Measurements from ENCODE around the gene SPDYA.
"Not testable (repeated sequence)": the region's sequence is repeated elsewhere in the genome, so short reads cannot be mapped to it uniquely, and the experiment has no call there.

SPDYA gene

GRCh38 chr2:28779001-28779400 lies 31.6 kb upstream of the SPDYA start:
- Histone ChIP-seq H3K27ac (ENCODE audit: low read depth in 2 of 2, low read length in 2 of 2) (no peak overlapping the region), H3K9me3 (ENCODE audit: control insufficient read depth in 2 of 2, low read length in 2 of 2) (no peaks in the 10 kb centered on the region), H3K4me3 (ENCODE audit: low read length in 2 of 2) (no peak overlapping the region), H3K4me1 (ENCODE audit: control insufficient read depth in 2 of 2, insufficient read depth in 2 of 2, low read length in 2 of 2) (no peaks in the 10 kb centered on the region), H3K9ac (ENCODE audit: low read depth in 1 of 2, low read length in 2 of 2) (no peak overlapping the region), H3K27me3 (ENCODE audit: control insufficient read depth in 2 of 2, insufficient read depth in 2 of 2, low read length in 2 of 2) (no peaks in the 10 kb centered on the region), H3K36me3 (ENCODE audit: control insufficient read depth in 2 of 2, insufficient read depth in 2 of 2, low read length in 2 of 2) (peaks cover 45 to 50% of the 10 kb centered on the region in 2 donors)

GRCh38 chr2:28780496-28780895 lies 30.1 kb upstream of the SPDYA start:
- Histone ChIP-seq H3K9me3 (ENCODE audit: control insufficient read depth in 2 of 2, low read length in 2 of 2) (no peaks in the 10 kb centered on the region), H3K27ac (ENCODE audit: low read depth in 2 of 2, low read length in 2 of 2) (no peak overlapping the region), H3K27me3 (ENCODE audit: control insufficient read depth in 2 of 2, insufficient read depth in 2 of 2, low read length in 2 of 2) (no peaks in the 10 kb centered on the region), H3K4me3 (ENCODE audit: low read length in 2 of 2) (no peak overlapping the region), H3K9ac (ENCODE audit: low read depth in 1 of 2, low read length in 2 of 2) (no peak overlapping the region), H3K4me1 (ENCODE audit: control insufficient read depth in 2 of 2, insufficient read depth in 2 of 2, low read length in 2 of 2) (no peaks in the 10 kb centered on the region), H3K36me3 (ENCODE audit: control insufficient read depth in 2 of 2, insufficient read depth in 2 of 2, low read length in 2 of 2) (peaks cover 49 to 53% of the 10 kb centered on the region in 2 donors)

GRCh38 chr2:28782423-28782822 lies 28.2 kb upstream of the SPDYA start:
- no peaks in the 10 kb centered on the region for H3K27me3 ChIP-seq (ENCODE audit: control insufficient read depth in 2 of 2, insufficient read depth in 2 of 2, low read length in 2 of 2)
- peaks cover 54 to 59% of the 10 kb centered on the region in 2 donors for H3K36me3 ChIP-seq (ENCODE audit: control insufficient read depth in 2 of 2, insufficient read depth in 2 of 2, low read length in 2 of 2)
- no peaks in the 10 kb centered on the region for H3K9me3 ChIP-seq (ENCODE audit: control insufficient read depth in 2 of 2, low read length in 2 of 2)
- H3K4me3 ChIP-seq (ENCODE audit: low read length in 2 of 2): no peak overlapping the region
- no peak overlapping the region for H3K27ac ChIP-seq (ENCODE audit: low read depth in 2 of 2, low read length in 2 of 2)
- H3K9ac ChIP-seq (ENCODE audit: low read depth in 1 of 2, low read length in 2 of 2): no peak overlapping the region
- H3K4me1 ChIP-seq (ENCODE audit: control insufficient read depth in 2 of 2, insufficient read depth in 2 of 2, low read length in 2 of 2): no peaks in the 10 kb centered on the region

- not testable (repeated sequence) for H3K27ac ChIP-seq (ENCODE audit: low read depth in 2 of 2, low read length in 2 of 2); H3K9ac ChIP-seq (ENCODE audit: low read depth in 1 of 2, low read length in 2 of 2); H3K27me3 ChIP-seq (ENCODE audit: control insufficient read depth in 2 of 2, insufficient read depth in 2 of 2, low read length in 2 of 2); H3K4me1 ChIP-seq (ENCODE audit: control insufficient read depth in 2 of 2, insufficient read depth in 2 of 2, low read length in 2 of 2); H3K4me3 ChIP-seq (ENCODE audit: low read length in 2 of 2); H3K9me3 ChIP-seq (ENCODE audit: control insufficient read depth in 2 of 2, low read length in 2 of 2)
- peaks cover 52 to 63% of the 10 kb centered on the region in 2 donors for H3K36me3 ChIP-seq (ENCODE audit: control insufficient read depth in 2 of 2, insufficient read depth in 2 of 2, low read length in 2 of 2)
Measured at GRCh38 chr2:28784570-28784969, 26.1 kb upstream of the SPDYA start.

- H3K36me3 ChIP-seq (ENCODE audit: control insufficient read depth in 2 of 2, insufficient read depth in 2 of 2, low read length in 2 of 2): peaks cover 47 to 51% of the 10 kb centered on the region in 2 donors
- H3K9ac ChIP-seq (ENCODE audit: low read depth in 1 of 2, low read length in 2 of 2): no peak overlapping the region
Measured at GRCh38 chr2:28796620-28797019, 14.0 kb upstream of the SPDYA start.

GRCh38 chr2:28801726-28802125 lies 8.9 kb upstream of the SPDYA start:
- no peak overlapping the region for H3K9ac ChIP-seq (ENCODE audit: low read depth in 1 of 2, low read length in 2 of 2)
- H3K36me3 ChIP-seq (ENCODE audit: control insufficient read depth in 2 of 2, insufficient read depth in 2 of 2, low read length in 2 of 2): peaks cover 23 to 49% of the 10 kb centered on the region in 2 donors
- no peaks in the 10 kb centered on the region for H3K27me3 ChIP-seq (ENCODE audit: control insufficient read depth in 2 of 2, insufficient read depth in 2 of 2, low read length in 2 of 2)
- H3K27ac ChIP-seq (ENCODE audit: low read depth in 2 of 2, low read length in 2 of 2): no peak overlapping the region
- no peaks in the 10 kb centered on the region for H3K4me1 ChIP-seq (ENCODE audit: control insufficient read depth in 2 of 2, insufficient read depth in 2 of 2, low read length in 2 of 2)
- H3K9me3 ChIP-seq (ENCODE audit: control insufficient read depth in 2 of 2, low read length in 2 of 2): no peaks in the 10 kb centered on the region
- H3K4me3 ChIP-seq (ENCODE audit: low read length in 2 of 2): no peak overlapping the region

More at GRCh38 chr2:28796620-28797019, 14.0 kb upstream of the SPDYA start:
- Histone ChIP-seq H3K4me1 (ENCODE audit: control insufficient read depth in 2 of 2, insufficient read depth in 2 of 2, low read length in 2 of 2) (no peaks in the 10 kb centered on the region), H3K27me3 (ENCODE audit: control insufficient read depth in 2 of 2, insufficient read depth in 2 of 2, low read length in 2 of 2) (no peaks in the 10 kb centered on the region), H3K9me3 (ENCODE audit: control insufficient read depth in 2 of 2, low read length in 2 of 2) (no peaks in the 10 kb centered on the region), H3K4me3 (ENCODE audit: low read length in 2 of 2) (no peak overlapping the region), H3K27ac (ENCODE audit: low read depth in 2 of 2, low read length in 2 of 2) (no peak overlapping the region)

- H3K36me3 ChIP-seq (ENCODE audit: control insufficient read depth in 2 of 2, insufficient read depth in 2 of 2, low read length in 2 of 2): peaks cover 23 to 42% of the 10 kb centered on the region in 2 donors
- H3K27me3 ChIP-seq (ENCODE audit: control insufficient read depth in 2 of 2, insufficient read depth in 2 of 2, low read length in 2 of 2): no peaks in the 10 kb centered on the region
- H3K9ac ChIP-seq (ENCODE audit: low read depth in 1 of 2, low read length in 2 of 2): no peak overlapping the region
- no peak overlapping the region for H3K4me3 ChIP-seq (ENCODE audit: low read length in 2 of 2)
- no peak overlapping the region for H3K27ac ChIP-seq (ENCODE audit: low read depth in 2 of 2, low read length in 2 of 2)
- H3K9me3 ChIP-seq (ENCODE audit: control insufficient read depth in 2 of 2, low read length in 2 of 2): no peaks in the 10 kb centered on the region
- H3K4me1 ChIP-seq (ENCODE audit: control insufficient read depth in 2 of 2, insufficient read depth in 2 of 2, low read length in 2 of 2): no peaks in the 10 kb centered on the region
Measured at GRCh38 chr2:28802975-28803429, 7.6 kb upstream of the SPDYA start.

GRCh38 chr2:28809927-28810326 lies 707 bp upstream of the SPDYA start:
- no peak overlapping the region for H3K27ac ChIP-seq (ENCODE audit: low read depth in 2 of 2, low read length in 2 of 2)
- peak overlapping the region in 1 of 2 donors; percentile 18 for H3K9ac ChIP-seq (ENCODE audit: low read depth in 1 of 2, low read length in 2 of 2)
- no peaks in the 10 kb centered on the region for H3K27me3 ChIP-seq (ENCODE audit: control insufficient read depth in 2 of 2, insufficient read depth in 2 of 2, low read length in 2 of 2)
- H3K4me3 ChIP-seq (ENCODE audit: low read length in 2 of 2): peak overlapping the region; percentile 57 to 63
- peaks cover 10 to 12% of the 10 kb centered on the region in 2 donors for H3K4me1 ChIP-seq (ENCODE audit: control insufficient read depth in 2 of 2, insufficient read depth in 2 of 2, low read length in 2 of 2)
- no peaks in the 10 kb centered on the region for H3K9me3 ChIP-seq (ENCODE audit: control insufficient read depth in 2 of 2, low read length in 2 of 2)
- H3K36me3 ChIP-seq (ENCODE audit: control insufficient read depth in 2 of 2, insufficient read depth in 2 of 2, low read length in 2 of 2): peaks cover 3 to 5% of the 10 kb centered on the region in 2 donors

- Histone ChIP-seq H3K27me3 (ENCODE audit: control insufficient read depth in 2 of 2, insufficient read depth in 2 of 2, low read length in 2 of 2) (no peaks in the 10 kb centered on the region), H3K36me3 (ENCODE audit: control insufficient read depth in 2 of 2, insufficient read depth in 2 of 2, low read length in 2 of 2) (no peaks in the 10 kb centered on the region), H3K27ac (ENCODE audit: low read depth in 2 of 2, low read length in 2 of 2) (no peak overlapping the region), H3K9ac (ENCODE audit: low read depth in 1 of 2, low read length in 2 of 2) (no peak overlapping the region), H3K9me3 (ENCODE audit: control insufficient read depth in 2 of 2, low read length in 2 of 2) (no peaks in the 10 kb centered on the region), H3K4me3 (ENCODE audit: low read length in 2 of 2) (no peak overlapping the region), H3K4me1 (ENCODE audit: control insufficient read depth in 2 of 2, insufficient read depth in 2 of 2, low read length in 2 of 2) (no peaks in the 10 kb centered on the region)
Measured at GRCh38 chr2:28818053-28818452, 7.4 kb downstream of the SPDYA start.

GRCh38 chr2:28821295-28821958 lies 10.8 kb downstream of the SPDYA start:
- Histone ChIP-seq H3K27me3 (ENCODE audit: control insufficient read depth in 2 of 2, insufficient read depth in 2 of 2, low read length in 2 of 2) (no peaks in the 10 kb centered on the region), H3K27ac (ENCODE audit: low read depth in 2 of 2, low read length in 2 of 2) (no peak overlapping the region), H3K4me3 (ENCODE audit: low read length in 2 of 2) (no peak overlapping the region), H3K9ac (ENCODE audit: low read depth in 1 of 2, low read length in 2 of 2) (no peak overlapping the region), H3K4me1 (ENCODE audit: control insufficient read depth in 2 of 2, insufficient read depth in 2 of 2, low read length in 2 of 2) (no peaks in the 10 kb centered on the region), H3K9me3 (ENCODE audit: control insufficient read depth in 2 of 2, low read length in 2 of 2) (no peaks in the 10 kb centered on the region), H3K36me3 (ENCODE audit: control insufficient read depth in 2 of 2, insufficient read depth in 2 of 2, low read length in 2 of 2) (no peaks in the 10 kb centered on the region)

Measured in mucosa of rectum (tissue), 2 donors.